Measurements from ENCODE around the gene ENGASE. TPM values are rescaled to one million over a fixed set of nuclear protein-coding genes. Genes with fewer than 3 reads are reported as not detected.
A peak's percentile ranks its signal among the peaks of the same experiment; 100 is the strongest.

Gene ENGASE
- total and polyA plus RNA-seq, 8 donors: 6.6 to 505 (median 35.2) TPM

GRCh38 chr17:79112471-79112870 is 37.8 kb downstream of the ENGASE start:
- peaks cover 11 to 18% (median 16%) of the 10 kb centered on the region in 4 donors for H3K4me1 ChIP-seq
- H3K27me3 ChIP-seq: peaks cover 0 to 78% (median 19%) of the 10 kb centered on the region in 3 donors
- H3K4me3 ChIP-seq: no peak overlapping the region
- no peaks in the 10 kb centered on the region for H3K9me3 ChIP-seq
- H3K36me3 ChIP-seq: no peaks in the 10 kb centered on the region
- H3K27ac ChIP-seq: no peak overlapping the region
- WGBS, 5 donors: 72 to 94% (median 93%) methylated on average over 4 to 11 of the region's 11 CpGs
- DNase-seq: no peak
- intact Hi-C loops (cut with DNase I; ENCODE audit: low total_unique reads): no loop called here
- TF ChIP-seq POLR2AphosphoS5 (IDR thresholded peaks at IDR 0.05) (no peak), POLR2A (IDR thresholded peaks at IDR 0.05) (no peak), CTCF (IDR thresholded peaks at IDR 0.05) (no peak), EP300 (IDR thresholded peaks at IDR 0.05) (no peak)

GRCh38 chr17:79113699-79114457 is 39.3 kb downstream of the ENGASE start:
- H3K9me3 ChIP-seq: no peaks in the 10 kb centered on the region
- no peak overlapping the region for H3K27ac ChIP-seq
- peaks cover 11 to 18% (median 16%) of the 10 kb centered on the region in 4 donors for H3K4me1 ChIP-seq
- H3K27me3 ChIP-seq: peaks cover 0 to 86% (median 30%) of the 10 kb centered on the region in 3 donors
- no peak for TF ChIP-seq EP300 (IDR thresholded peaks at IDR 0.05)
- TF ChIP-seq CTCF (IDR thresholded peaks at IDR 0.05): no peak
- TF ChIP-seq POLR2A (IDR thresholded peaks at IDR 0.05): no peak
- no peak for TF ChIP-seq POLR2AphosphoS5 (IDR thresholded peaks at IDR 0.05)
- WGBS, 5 donors: 37 to 52% (median 48%) methylated on average over 7 to 17 of the region's 17 CpGs
- H3K4me3 ChIP-seq: no peak overlapping the region
- H3K36me3 ChIP-seq: no peaks in the 10 kb centered on the region
- intact Hi-C loops (cut with DNase I; ENCODE audit: low total_unique reads): no loop called here
- no peak for DNase-seq

- Histone ChIP-seq H3K27ac (no peak overlapping the region), H3K27me3 (peaks cover 0 to 86% (median 36%) of the 10 kb centered on the region in 3 donors), H3K36me3 (no peaks in the 10 kb centered on the region), H3K4me3 (no peak overlapping the region), H3K4me1 (peaks cover 11 to 18% (median 16%) of the 10 kb centered on the region in 4 donors), H3K9me3 (no peaks in the 10 kb centered on the region)
- no peak for TF ChIP-seq POLR2AphosphoS5 (IDR thresholded peaks at IDR 0.05)
- no peak for TF ChIP-seq CTCF (IDR thresholded peaks at IDR 0.05)
- TF ChIP-seq POLR2A (IDR thresholded peaks at IDR 0.05): no peak
- no peak for TF ChIP-seq EP300 (IDR thresholded peaks at IDR 0.05)
- intact Hi-C loops (cut with DNase I; ENCODE audit: low total_unique reads): no loop called here
- WGBS, 5 donors: 13 to 24% (median 18%) methylated on average over 25 to 30 of the region's 30 CpGs
- DNase-seq: peak; percentile 54 to 82
Observed at GRCh38 chr17:79114458-79115301, 40.1 kb downstream of the ENGASE start.

- TF ChIP-seq CTCF (IDR thresholded peaks at IDR 0.05) (no peak), POLR2AphosphoS5 (IDR thresholded peaks at IDR 0.05) (no peak), POLR2A (IDR thresholded peaks at IDR 0.05) (no peak), EP300 (IDR thresholded peaks at IDR 0.05) (no peak)
- Histone ChIP-seq H3K4me3 (no peak overlapping the region), H3K27ac (no peak overlapping the region), H3K9me3 (no peaks in the 10 kb centered on the region), H3K4me1 (peaks cover 11 to 18% (median 16%) of the 10 kb centered on the region in 4 donors), H3K36me3 (no peaks in the 10 kb centered on the region), H3K27me3 (peaks cover 0 to 80% (median 38%) of the 10 kb centered on the region in 3 donors)
- intact Hi-C loops (cut with DNase I; ENCODE audit: low total_unique reads): no loop called here
- WGBS, 5 donors: 59 to 81% (median 66%) methylated on average over 17 to 22 of the region's 22 CpGs
- no peak for DNase-seq
Observed at GRCh38 chr17:79115487-79115886, 40.9 kb downstream of the ENGASE start.

Data from stomach (tissue), 9 donors.